CD4-positive, alpha-beta T cell (primary cell): Measurements from ENCODE around the gene WDR46. TPM values are rescaled to one million over a fixed set of nuclear protein-coding genes. Genes with fewer than 3 reads are reported as not detected.
A peak's percentile ranks its signal among the peaks of the same experiment; 100 is the strongest.

Source experiments
- ATAC-seq: fragments of 200-7000 bp; cut with Tn5 transposase; one replicate; pipeline ENCODE4 v1.10.0; 2022; ENCODE audit warnings: mild to moderate bottlenecking; ENCODE audit not compliant: poor library complexity
- CTCF ChIA-PET: fragments of 350-600 bp; sonication (Branson Sonifier 250); formaldehyde crosslinking; loops from one replicate; lab custom pipeline; 2021; ENCODE audit warnings: antibody characterized with exemption, inconsistent platforms; lab: Charles Lee
- POLR2A ChIA-PET: fragments of 350-600 bp; sonication (Branson Sonifier 250); formaldehyde crosslinking; loops from one replicate; lab custom pipeline; 2021; ENCODE audit warnings: antibody characterized with exemption, inconsistent platforms; lab: Charles Lee
- DNase-seq, 14 experiments: peaks; one replicate each; pipeline ENCODE4 v3.0.0-alpha.2; 2013 to 2020; ENCODE audit warnings: mixed read lengths in 2 of 14
- H3K27ac ChIP-seq, 2 donors: one replicate each; pipeline versions ENCODE4 v1.5.1 to v1.7.0; 2013; ENCODE audit warnings: low read length in 2 of 2, low read depth in 1 of 2, mild to moderate bottlenecking in 1 of 2
- H3K27me3 ChIP-seq, 2 experiments: 1 replicate in 1 of 2; 2 replicates in 1 of 2; pipeline versions ENCODE4 v1.6.1 to v1.7.0; 2013; ENCODE audit warnings: low read length in 2 of 2, control low read depth in 1 of 2, mild to moderate bottlenecking in 1 of 2, moderate library complexity in 1 of 2; ENCODE audit not compliant: insufficient read depth in 2 of 2, control insufficient read depth in 1 of 2
- H3K36me3 ChIP-seq: one replicate; pipeline ENCODE4 v1.6.1; 2013; ENCODE audit warnings: low read length, control low read depth; ENCODE audit not compliant: insufficient read depth
- H3K4me1 ChIP-seq: one replicate; pipeline ENCODE4 v1.6.1; 2013; ENCODE audit warnings: low read length, control low read depth; ENCODE audit not compliant: insufficient read depth
- H3K4me3 ChIP-seq: one replicate; pipeline ENCODE4 v1.5.1; 2013; ENCODE audit warnings: mild to moderate bottlenecking, low read length, moderate library complexity
- H3K9me3 ChIP-seq, 2 experiments: 1 replicate in 1 of 2; 2 replicates in 1 of 2; pipeline versions ENCODE4 v1.6.1 to v1.7.0; 2013; ENCODE audit warnings: low read length in 2 of 2, mild to moderate bottlenecking in 2 of 2, control low read depth in 1 of 2, moderate library complexity in 1 of 2; ENCODE audit not compliant: control insufficient read depth in 1 of 2, insufficient read depth in 1 of 2
- H3K27ac Mint-ChIP-seq: one replicate; pipeline ENCODE4 v1.8.0; 2020; ENCODE audit warnings: mixed read lengths
- H3K27me3 Mint-ChIP-seq: one replicate; pipeline ENCODE4 v1.8.0; 2021; ENCODE audit warnings: mixed read lengths
- H3K36me3 Mint-ChIP-seq: one replicate; pipeline ENCODE4 v1.8.0; 2021; ENCODE audit warnings: low read depth, mixed read lengths
- H3K4me1 Mint-ChIP-seq: one replicate; pipeline ENCODE4 v1.8.0; 2021; ENCODE audit warnings: low read depth, mixed read lengths
- H3K4me3 Mint-ChIP-seq: one replicate; pipeline ENCODE4 v1.8.0; 2020; ENCODE audit warnings: mild to moderate bottlenecking, mixed read lengths
- H3K9me3 Mint-ChIP-seq: one replicate; pipeline ENCODE4 v1.8.0; 2020; ENCODE audit warnings: mixed read lengths
- intact Hi-C, 2 experiments: fragments of 100-400 bp; cut with DNase I in 1 of 2; cut with micrococcal nuclease in 1 of 2; formaldehyde crosslinking; loops; one replicate each; pipeline versions ENCODE4 v1.15.1 to v1.9.0; 2023 to 2025; cut with DNase I, micrococcal nuclease
- total RNA-seq, 174 experiments: library from RNA in 2 of 174; stranded (reverse) in 2 of 174; gene quantifications; one replicate each; pipeline ENCODE4 v1.2.3 and lab custom pipeline; 2021 to 2026
- TF ChIP-seq, protein P1 (sequence below): fragments of 200-600 bp; IDR thresholded peaks from one replicate; pipeline ENCODE4 v1.8.0; 2022; ENCODE audit warnings: antibody characterized with exemption, mild to moderate bottlenecking

Gene WDR46
- total RNA-seq, 2 experiments from 2014 or later, result 13.6 to 15.8 TPM

DNA sequence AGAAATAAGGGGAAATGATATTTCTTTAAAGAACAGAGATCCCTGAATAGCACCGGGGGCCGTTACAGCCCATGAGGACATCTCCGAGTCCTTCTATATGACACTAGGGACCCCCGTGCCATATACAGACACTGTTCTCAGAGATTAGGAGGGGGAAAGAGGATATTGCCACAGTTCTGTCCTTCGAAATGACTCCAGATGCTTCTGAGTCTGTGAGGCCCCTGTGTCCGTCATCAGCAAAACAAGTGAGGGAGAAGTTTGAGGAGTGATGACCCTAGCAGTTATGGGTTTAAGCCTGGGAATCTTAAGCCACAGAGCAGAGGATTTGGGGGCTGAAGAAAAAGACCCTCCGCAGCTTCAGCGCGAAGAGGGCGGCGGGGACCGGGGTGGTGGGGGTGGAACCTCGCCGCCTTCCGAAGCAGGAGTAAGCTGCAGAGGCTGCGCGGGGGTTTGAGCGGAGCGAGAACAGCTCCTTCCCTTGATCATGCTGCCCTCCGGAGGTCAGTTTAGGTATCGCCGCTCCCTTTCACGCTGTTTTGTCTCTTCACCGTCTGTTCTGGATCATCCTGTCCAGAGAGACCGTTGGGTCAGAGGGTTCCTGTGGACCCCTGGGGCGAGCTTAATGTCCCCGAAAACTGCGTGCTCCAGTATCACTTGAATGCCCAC, 40.9 kb downstream of the WDR46 start:
- Histone ChIP-seq H3K27me3 (no peaks in the 10 kb centered on the region), H3K36me3 (peaks cover 17% of the 10 kb centered on the region), H3K27ac (peak overlapping the region; percentile 98), H3K4me1 (peaks cover 32% of the 10 kb centered on the region), H3K9me3 (no peaks in the 10 kb centered on the region), H3K4me3 (peak overlapping the region; percentile 70)
- ChIA-PET CTCF (interaction anchor here (0.6 to 6.8 kb wide), 28 partner anchors 8 to 373 kb away, joined by 3 to 76 read pairs (median 4); partner anchors contain the start of genes HLA-DPA1, HSD17B8, ITPR3 and RGL2), POLR2A (interaction anchor here (0.5 to 4.0 kb wide), 35 partner anchors 10 to 403 kb away, joined by 3 to 95 read pairs (median 8); partner anchors contain the start of genes B3GALT4, BRD2, HLA-DMA and HSD17B8)
- ATAC-seq, result peak; percentile 43
- TF ChIP-seq, protein P1, sequence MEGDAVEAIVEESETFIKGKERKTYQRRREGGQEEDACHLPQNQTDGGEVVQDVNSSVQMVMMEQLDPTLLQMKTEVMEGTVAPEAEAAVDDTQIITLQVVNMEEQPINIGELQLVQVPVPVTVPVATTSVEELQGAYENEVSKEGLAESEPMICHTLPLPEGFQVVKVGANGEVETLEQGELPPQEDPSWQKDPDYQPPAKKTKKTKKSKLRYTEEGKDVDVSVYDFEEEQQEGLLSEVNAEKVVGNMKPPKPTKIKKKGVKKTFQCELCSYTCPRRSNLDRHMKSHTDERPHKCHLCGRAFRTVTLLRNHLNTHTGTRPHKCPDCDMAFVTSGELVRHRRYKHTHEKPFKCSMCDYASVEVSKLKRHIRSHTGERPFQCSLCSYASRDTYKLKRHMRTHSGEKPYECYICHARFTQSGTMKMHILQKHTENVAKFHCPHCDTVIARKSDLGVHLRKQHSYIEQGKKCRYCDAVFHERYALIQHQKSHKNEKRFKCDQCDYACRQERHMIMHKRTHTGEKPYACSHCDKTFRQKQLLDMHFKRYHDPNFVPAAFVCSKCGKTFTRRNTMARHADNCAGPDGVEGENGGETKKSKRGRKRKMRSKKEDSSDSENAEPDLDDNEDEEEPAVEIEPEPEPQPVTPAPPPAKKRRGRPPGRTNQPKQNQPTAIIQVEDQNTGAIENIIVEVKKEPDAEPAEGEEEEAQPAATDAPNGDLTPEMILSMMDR, result peak; percentile 89
- H3K9me3 Mint-ChIP-seq, result no peaks in the 10 kb centered on the region
- intact Hi-C loops, result loop anchor here (1.0 to 2.0 kb wide), 7 partner anchors 39 to 363 kb away; partner anchors contain the start of gene RING1 (in 2 of the 2)
- H3K36me3 Mint-ChIP-seq, result peaks cover 24% of the 10 kb centered on the region
- no peaks in the 10 kb centered on the region for H3K27me3 Mint-ChIP-seq
- peak overlapping the region; percentile 97 for H3K27ac Mint-ChIP-seq
- peak; percentile 83 to 94 (median 92) for DNase-seq
- peak overlapping the region; percentile 92 for H3K4me3 Mint-ChIP-seq
- H3K4me1 Mint-ChIP-seq, result peaks cover 37% of the 10 kb centered on the region

DNA sequence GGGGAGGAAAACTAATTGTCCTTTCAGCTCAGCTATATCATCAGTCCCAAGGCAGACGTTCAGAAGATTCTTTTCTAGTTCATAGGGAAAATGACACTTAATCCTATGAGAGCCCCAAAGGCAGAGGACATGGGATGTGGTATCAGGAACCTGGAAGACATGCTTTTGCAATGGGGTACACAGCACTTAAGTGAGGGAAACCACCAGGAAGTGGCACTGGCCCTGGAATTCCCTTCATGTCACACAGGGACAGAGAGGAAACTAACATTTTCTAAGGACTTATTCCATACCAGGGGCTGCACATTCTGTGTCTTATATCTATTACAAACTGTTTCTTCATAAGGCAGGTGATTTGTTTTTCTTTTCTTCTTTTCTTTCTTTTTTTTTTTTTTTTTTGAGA, 45.6 kb downstream of the WDR46 start:
- H3K27ac ChIP-seq, result no peak overlapping the region
- peaks cover 8% of the 10 kb centered on the region for H3K4me1 ChIP-seq
- DNase-seq (no peak), ATAC-seq (no peak)
- H3K36me3 ChIP-seq, result no peaks in the 10 kb centered on the region
- H3K27me3 ChIP-seq, result no peaks in the 10 kb centered on the region
- Mint-ChIP-seq H3K27ac (no peak overlapping the region), H3K4me3 (no peak overlapping the region), H3K36me3 (no peaks in the 10 kb centered on the region), H3K9me3 (no peaks in the 10 kb centered on the region), H3K4me1 (peaks cover 19% of the 10 kb centered on the region), H3K27me3 (no peaks in the 10 kb centered on the region)
- TF ChIP-seq, protein P1, result no peak
- CTCF ChIA-PET, result no interaction called here
- no peak overlapping the region for H3K4me3 ChIP-seq
- no peaks in the 10 kb centered on the region for H3K9me3 ChIP-seq
- intact Hi-C loops, result no loop called here
- POLR2A ChIA-PET, result no interaction called here

DNA sequence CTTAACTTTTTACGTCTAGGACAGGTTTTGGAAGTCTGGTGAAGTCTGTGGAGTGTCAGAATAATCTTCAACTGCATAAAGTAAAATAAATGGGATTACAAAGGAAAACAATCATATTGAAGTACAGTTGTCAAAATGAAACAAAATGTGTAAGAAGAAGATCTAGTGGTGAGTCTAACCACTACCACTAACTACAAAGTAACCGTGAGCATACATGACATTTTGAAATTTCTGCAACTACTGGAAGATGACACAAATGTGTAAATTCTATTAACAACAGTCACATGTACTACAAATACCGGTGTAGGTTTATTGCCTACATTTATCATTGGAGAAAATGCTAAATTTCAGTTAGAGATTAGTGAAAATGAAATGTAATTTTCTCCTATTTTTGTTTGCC, 47.1 kb downstream of the WDR46 start:
- no peak for DNase-seq
- H3K4me1 ChIP-seq, result no peaks in the 10 kb centered on the region
- peaks cover 12% of the 10 kb centered on the region for H3K4me1 Mint-ChIP-seq
- H3K4me3 Mint-ChIP-seq, result no peak overlapping the region
- TF ChIP-seq, protein P1, result no peak
- H3K27ac ChIP-seq, result no peak overlapping the region
- H3K36me3 Mint-ChIP-seq, result no peaks in the 10 kb centered on the region
- CTCF ChIA-PET, result no interaction called here
- no peaks in the 10 kb centered on the region for H3K27me3 ChIP-seq
- H3K27me3 Mint-ChIP-seq, result peaks cover 5% of the 10 kb centered on the region
- POLR2A ChIA-PET, result no interaction called here
- H3K9me3 Mint-ChIP-seq, result no peaks in the 10 kb centered on the region
- intact Hi-C loops, result no loop called here
- peak overlapping the region; percentile 0 for H3K27ac Mint-ChIP-seq
- no peaks in the 10 kb centered on the region for H3K36me3 ChIP-seq
- no peaks in the 10 kb centered on the region for H3K9me3 ChIP-seq
- no peak overlapping the region for H3K4me3 ChIP-seq
- peak; percentile 43 for ATAC-seq
